Measurements from ENCODE around the gene EPS15. TPM values are rescaled to one million over a fixed set of nuclear protein-coding genes. Genes with fewer than 3 reads are reported as not detected.

EPS15 gene
- total RNA-seq, 1 donor = 82.2 TPM

DNA sequence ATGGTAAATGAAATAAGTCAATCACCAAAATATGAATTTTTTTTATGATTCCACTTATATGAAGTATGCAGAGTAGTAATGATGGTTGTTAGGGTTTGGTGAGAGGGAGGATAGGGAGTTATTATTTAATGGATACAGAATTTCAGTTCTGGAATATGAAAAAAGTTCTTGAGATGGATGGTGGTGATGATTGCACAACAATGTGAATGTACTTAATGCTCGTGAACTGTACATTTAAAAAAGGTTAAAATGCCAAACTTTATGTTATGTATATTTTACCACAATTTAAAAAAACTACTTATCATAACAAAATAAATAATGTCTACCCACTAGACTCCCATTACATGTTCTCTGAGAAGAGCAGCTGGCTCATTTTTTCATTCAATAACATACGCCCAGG lies 133.3 kb downstream of the EPS15 start:
- Histone ChIP-seq H3K4me1 (ENCODE audit: insufficient read depth, low read length) (no peaks in the 10 kb centered on the region), H3K27ac (ENCODE audit: low read depth, low read length) (no peak overlapping the region), H3K4me2 (ENCODE audit: insufficient read depth, low read length) (no peak overlapping the region), H2AFZ (ENCODE audit: low read length) (no peak overlapping the region), H3K79me2 (ENCODE audit: insufficient read depth, low read length) (no peaks in the 10 kb centered on the region), H3K4me3 (ENCODE audit: insufficient read depth, low read length) (no peak overlapping the region), H4K20me1 (ENCODE audit: insufficient read depth, low read length) (no peaks in the 10 kb centered on the region), H3K27me3 (ENCODE audit: insufficient read depth, low read length) (no peaks in the 10 kb centered on the region), H3K36me3 (ENCODE audit: insufficient read depth, low read length) (peaks cover 3% of the 10 kb centered on the region), H3K9me3 (ENCODE audit: low read depth, low read length) (no peaks in the 10 kb centered on the region)
- TF ChIP-seq, protein P1, sequence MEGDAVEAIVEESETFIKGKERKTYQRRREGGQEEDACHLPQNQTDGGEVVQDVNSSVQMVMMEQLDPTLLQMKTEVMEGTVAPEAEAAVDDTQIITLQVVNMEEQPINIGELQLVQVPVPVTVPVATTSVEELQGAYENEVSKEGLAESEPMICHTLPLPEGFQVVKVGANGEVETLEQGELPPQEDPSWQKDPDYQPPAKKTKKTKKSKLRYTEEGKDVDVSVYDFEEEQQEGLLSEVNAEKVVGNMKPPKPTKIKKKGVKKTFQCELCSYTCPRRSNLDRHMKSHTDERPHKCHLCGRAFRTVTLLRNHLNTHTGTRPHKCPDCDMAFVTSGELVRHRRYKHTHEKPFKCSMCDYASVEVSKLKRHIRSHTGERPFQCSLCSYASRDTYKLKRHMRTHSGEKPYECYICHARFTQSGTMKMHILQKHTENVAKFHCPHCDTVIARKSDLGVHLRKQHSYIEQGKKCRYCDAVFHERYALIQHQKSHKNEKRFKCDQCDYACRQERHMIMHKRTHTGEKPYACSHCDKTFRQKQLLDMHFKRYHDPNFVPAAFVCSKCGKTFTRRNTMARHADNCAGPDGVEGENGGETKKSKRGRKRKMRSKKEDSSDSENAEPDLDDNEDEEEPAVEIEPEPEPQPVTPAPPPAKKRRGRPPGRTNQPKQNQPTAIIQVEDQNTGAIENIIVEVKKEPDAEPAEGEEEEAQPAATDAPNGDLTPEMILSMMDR (IDR thresholded peaks at IDR 0.05; ENCODE audit: extremely low read depth, low read depth, low read length) = no peak
- DNase-seq (ENCODE audit: insufficient read length, low spot score, missing footprints) = no peak

DNA sequence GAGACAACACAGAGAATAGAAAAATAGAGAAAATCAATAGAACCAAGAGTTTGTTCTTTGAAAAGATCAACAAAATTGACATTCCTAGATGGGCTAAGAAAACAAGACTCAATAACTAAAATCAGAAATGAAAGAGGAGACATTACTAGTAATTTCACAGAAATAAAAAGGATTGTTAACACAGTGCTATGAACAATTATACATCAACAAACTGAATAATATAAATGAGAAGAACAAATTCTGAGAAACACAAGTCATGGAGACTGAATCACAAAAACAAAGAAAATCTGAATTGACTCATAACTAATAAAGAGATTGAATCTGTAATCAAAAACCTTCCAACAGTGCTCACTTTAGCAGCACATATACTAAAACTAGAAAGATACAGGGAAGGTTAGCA lies 137.1 kb downstream of the EPS15 start:
- Histone ChIP-seq H4K20me1 (ENCODE audit: insufficient read depth, low read length) (no peaks in the 10 kb centered on the region), H3K27ac (ENCODE audit: low read depth, low read length) (no peak overlapping the region), H3K4me2 (ENCODE audit: insufficient read depth, low read length) (no peak overlapping the region), H3K4me3 (ENCODE audit: insufficient read depth, low read length) (no peak overlapping the region), H3K27me3 (ENCODE audit: insufficient read depth, low read length) (no peaks in the 10 kb centered on the region), H3K79me2 (ENCODE audit: insufficient read depth, low read length) (no peaks in the 10 kb centered on the region), H2AFZ (ENCODE audit: low read length) (no peak overlapping the region), H3K9me3 (ENCODE audit: low read depth, low read length) (no peaks in the 10 kb centered on the region), H3K4me1 (ENCODE audit: insufficient read depth, low read length) (no peaks in the 10 kb centered on the region), H3K36me3 (ENCODE audit: insufficient read depth, low read length) (peaks cover 3% of the 10 kb centered on the region)
- TF ChIP-seq, protein P1 (IDR thresholded peaks at IDR 0.05; ENCODE audit: extremely low read depth, low read depth, low read length) = no peak
- no peak for DNase-seq (ENCODE audit: insufficient read length, low spot score, missing footprints)

DNA sequence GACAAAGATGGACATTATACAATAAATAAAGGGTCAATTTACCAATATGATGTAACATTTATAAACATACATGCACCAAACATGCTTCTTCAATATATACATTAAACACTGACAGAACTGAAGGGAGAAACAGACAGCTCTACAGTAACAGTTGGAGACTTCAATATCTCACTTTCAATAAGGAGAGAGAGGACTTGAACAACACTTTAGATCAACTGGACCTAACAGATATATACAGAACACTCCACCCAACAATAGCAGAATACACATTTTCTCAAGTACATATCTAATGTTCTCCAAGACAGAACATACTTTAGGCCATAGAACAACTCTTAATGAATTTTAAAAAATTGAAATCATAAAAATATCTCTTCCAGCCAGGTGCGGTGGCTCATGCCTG lies 138.1 kb downstream of the EPS15 start:
- Histone ChIP-seq H3K4me1 (ENCODE audit: insufficient read depth, low read length) (no peaks in the 10 kb centered on the region), H3K4me2 (ENCODE audit: insufficient read depth, low read length) (no peak overlapping the region), H2AFZ (ENCODE audit: low read length) (no peak overlapping the region), H3K79me2 (ENCODE audit: insufficient read depth, low read length) (no peaks in the 10 kb centered on the region), H3K4me3 (ENCODE audit: insufficient read depth, low read length) (no peak overlapping the region), H3K27ac (ENCODE audit: low read depth, low read length) (no peak overlapping the region), H4K20me1 (ENCODE audit: insufficient read depth, low read length) (no peaks in the 10 kb centered on the region), H3K36me3 (ENCODE audit: insufficient read depth, low read length) (peaks cover 3% of the 10 kb centered on the region), H3K9me3 (ENCODE audit: low read depth, low read length) (no peaks in the 10 kb centered on the region), H3K27me3 (ENCODE audit: insufficient read depth, low read length) (no peaks in the 10 kb centered on the region)
- DNase-seq (ENCODE audit: insufficient read length, low spot score, missing footprints) = no peak
- TF ChIP-seq, protein P1 (IDR thresholded peaks at IDR 0.05; ENCODE audit: extremely low read depth, low read depth, low read length) = no peak

DNA sequence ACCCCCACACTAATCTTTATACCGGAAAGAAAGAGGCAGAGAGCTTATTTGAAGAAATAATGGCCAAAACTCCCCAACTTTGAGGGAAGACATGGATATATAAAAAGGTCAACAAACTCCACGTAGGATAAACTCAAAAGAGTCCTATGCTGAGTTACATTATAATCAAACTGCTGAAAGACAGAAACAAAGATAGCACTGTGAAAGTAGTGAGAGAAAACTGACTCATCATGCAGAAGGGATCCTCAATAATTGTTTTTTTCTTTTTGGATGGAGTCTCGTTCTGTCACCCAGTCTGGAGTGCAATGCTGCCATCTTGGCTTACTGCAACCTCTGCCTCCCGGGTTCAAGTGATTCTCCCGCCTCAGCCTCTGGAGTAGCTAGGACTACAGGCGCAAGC lies 140.2 kb downstream of the EPS15 start:
- TF ChIP-seq, protein P1 (IDR thresholded peaks at IDR 0.05; ENCODE audit: extremely low read depth, low read depth, low read length) = no peak
- H3K4me3 ChIP-seq (ENCODE audit: insufficient read depth, low read length) = no peak overlapping the region
- H3K4me1 ChIP-seq (ENCODE audit: insufficient read depth, low read length) = no peaks in the 10 kb centered on the region
- H3K4me2 ChIP-seq (ENCODE audit: insufficient read depth, low read length) = no peak overlapping the region
- no peak overlapping the region for H3K27ac ChIP-seq (ENCODE audit: low read depth, low read length)
- H3K27me3 ChIP-seq (ENCODE audit: insufficient read depth, low read length) = no peaks in the 10 kb centered on the region
- no peaks in the 10 kb centered on the region for H3K9me3 ChIP-seq (ENCODE audit: low read depth, low read length)
- no peaks in the 10 kb centered on the region for H4K20me1 ChIP-seq (ENCODE audit: insufficient read depth, low read length)
- H3K36me3 ChIP-seq (ENCODE audit: insufficient read depth, low read length) = peaks cover 3% of the 10 kb centered on the region
- no peaks in the 10 kb centered on the region for H3K79me2 ChIP-seq (ENCODE audit: insufficient read depth, low read length)
- DNase-seq (ENCODE audit: insufficient read length, low spot score, missing footprints) = no peak
- H2AFZ ChIP-seq (ENCODE audit: low read length) = no peak overlapping the region
